HL-60 (cell line): ENCODE results near the gene CCDC40.

ENCODE experiments used
- DNase-seq, 2 experiments: peaks; one replicate each; pipeline ENCODE4 v3.0.0-alpha.2; 2010 to 2020; ENCODE audit warnings: low read depth in 1 of 2, low spot score in 1 of 2
- H3K27ac ChIP-seq: fragments of 250-450 bp; sonication (Bioruptor Pico); replicated peaks from 2 replicates; pipeline ENCODE4 v1.5.1; 2020; ENCODE audit warnings: mild to moderate bottlenecking, moderate library complexity
- H3K27me3 ChIP-seq: fragments of 250-450 bp; sonication (Bioruptor Pico); 2 replicates; pipeline ENCODE4 v1.5.1; 2021; ENCODE audit warnings: mild to moderate bottlenecking, moderate library complexity; ENCODE audit not compliant: insufficient read depth, poor library complexity, severe bottlenecking
- H3K4me3 ChIP-seq: replicated peaks from 2 replicates; pipeline ENCODE4 v1.5.1; 2011; ENCODE audit warnings: mild to moderate bottlenecking, control low read depth, low read length; ENCODE audit not compliant: insufficient read depth
- CTCF ChIP-seq: IDR thresholded peaks from one replicate; pipeline ENCODE4 v1.5.1; 2011; ENCODE audit warnings: low read length, control low read depth, inconsistent platforms; ENCODE audit not compliant: insufficient read depth
- GABPA ChIP-seq: IDR thresholded peaks from 2 replicates; pipeline ENCODE4 v1.6.1; 2012; ENCODE audit warnings: low read depth
- POLR2AphosphoS5 ChIP-seq: IDR thresholded peaks from 2 replicates; pipeline ENCODE4 v1.6.1; 2012; ENCODE audit warnings: low read depth
- REST ChIP-seq: IDR thresholded peaks from 2 replicates; pipeline ENCODE4 v1.6.1; 2012; ENCODE audit warnings: low read depth; ENCODE audit not compliant: insufficient replicate concordance
- SPI1 ChIP-seq: IDR thresholded peaks from 2 replicates; pipeline ENCODE4 v1.6.1; 2012; ENCODE audit warnings: low read depth, mild to moderate bottlenecking, borderline replicate concordance

Gene CCDC40

GRCh38 chr17:80112471-80113032 lies 76.1 kb downstream of the CCDC40 start:
- Histone ChIP-seq H3K4me3 (no peak overlapping the region), H3K27me3 (no peaks in the 10 kb centered on the region), H3K27ac (no peak overlapping the region)
- TF ChIP-seq POLR2AphosphoS5: no peak
- TF ChIP-seq SPI1: no peak
- no peak for TF ChIP-seq REST
- TF ChIP-seq CTCF: no peak
- TF ChIP-seq GABPA: no peak
- DNase-seq: no peak

- H3K27ac ChIP-seq: no peak overlapping the region
- H3K4me3 ChIP-seq: no peak overlapping the region
- TF ChIP-seq SPI1 (no peak), CTCF (no peak), GABPA (no peak), REST (no peak), POLR2AphosphoS5 (no peak)
- H3K27me3 ChIP-seq: no peaks in the 10 kb centered on the region
- no peak for DNase-seq
Observed at GRCh38 chr17:80113033-80113484, 76.6 kb downstream of the CCDC40 start.

- no peak for DNase-seq
- TF ChIP-seq REST: no peak
- TF ChIP-seq POLR2AphosphoS5: no peak
- TF ChIP-seq CTCF: no peak
- no peak for TF ChIP-seq GABPA
- TF ChIP-seq SPI1: no peak
- H3K27ac ChIP-seq: no peak overlapping the region
- H3K4me3 ChIP-seq: no peak overlapping the region
- no peaks in the 10 kb centered on the region for H3K27me3 ChIP-seq
Observed at GRCh38 chr17:80114758-80115157, 78.3 kb downstream of the CCDC40 start.
